Calu3 (cell line): Measurements from ENCODE around the gene PLEKHJ1. TPM values are rescaled to one million over a fixed set of nuclear protein-coding genes. Genes with fewer than 3 reads are reported as not detected.

Source experiments
- BruUV-seq: library from RNA; stranded (reverse); fragments of 400-500 nt; replicated peaks from 2 replicates; lab custom pipeline; 2021; lab: Mats Ljungman, UMichigan
- CTCF ChIA-PET: fragments of 300-600 bp; sonication (Branson Sonifier 250); formaldehyde crosslinking; loops from one replicate; lab custom pipeline; 2022; ENCODE audit warnings: antibody characterized with exemption; lab: Charles Lee
- DNase-seq: peaks from one replicate; pipeline ENCODE4 v3.0.0; 2022
- H3K27ac Mint-ChIP-seq: one replicate; pipeline ENCODE4 v1.8.0; 2022; ENCODE audit warnings: mixed read lengths; ENCODE audit not compliant: unreplicated experiment
- H3K27me3 Mint-ChIP-seq: one replicate; pipeline ENCODE4 v1.8.0; 2022; ENCODE audit warnings: mixed read lengths; ENCODE audit not compliant: unreplicated experiment
- H3K36me3 Mint-ChIP-seq: one replicate; pipeline ENCODE4 v1.8.0; 2022; ENCODE audit warnings: mild to moderate bottlenecking, moderate library complexity, mixed read lengths; ENCODE audit not compliant: insufficient read depth, unreplicated experiment
- H3K4me1 Mint-ChIP-seq: one replicate; pipeline ENCODE4 v1.8.0; 2022; ENCODE audit warnings: mild to moderate bottlenecking, low read depth, mixed read lengths; ENCODE audit not compliant: unreplicated experiment
- H3K4me3 Mint-ChIP-seq: one replicate; pipeline ENCODE4 v1.8.0; 2022; ENCODE audit warnings: mild to moderate bottlenecking, low read depth, moderate library complexity, mixed read lengths; ENCODE audit not compliant: unreplicated experiment
- H3K9me3 Mint-ChIP-seq: one replicate; pipeline ENCODE4 v1.8.0; 2022; ENCODE audit warnings: low read depth, mixed read lengths; ENCODE audit not compliant: unreplicated experiment
- CTCF ChIP-seq: fragments of 200-600 bp; IDR thresholded peaks from one replicate; pipeline ENCODE4 v1.8.0; 2022; ENCODE audit warnings: antibody characterized with exemption; ENCODE audit not compliant: unreplicated experiment
- intact Hi-C: fragments of 100-400 bp; cut with micrococcal nuclease; formaldehyde crosslinking; loops from one replicate; pipeline ENCODE4 v1.10.0; 2022; ENCODE audit not compliant: unreplicated experiment
- total RNA-seq: library from RNA; stranded (reverse); gene quantifications from 2 replicates; pipeline ENCODE4 v1.2.3, GENCODE V29; 2022

Gene PLEKHJ1
- total RNA-seq, 1 experiment from 2014 or later, result 38.7 TPM

- intact Hi-C loops, result loop anchor here (10.0 kb wide), 1 partner anchor 77 kb away; the partner anchor contains the start of gene AP3D1
- H3K4me3 Mint-ChIP-seq, result no peak overlapping the region
- H3K27me3 Mint-ChIP-seq, result no peaks in the 10 kb centered on the region
- H3K9me3 Mint-ChIP-seq, result no peaks in the 10 kb centered on the region
- no peak overlapping the region for H3K27ac Mint-ChIP-seq
- BruUV-seq, result no TSS peak
- no peaks in the 10 kb centered on the region for H3K4me1 Mint-ChIP-seq
- peaks cover 67% of the 10 kb centered on the region for H3K36me3 Mint-ChIP-seq
- no peak for TF ChIP-seq CTCF
- DNase-seq, result peak; percentile 15
- CTCF ChIA-PET, result interaction anchor here (0.6 to 0.7 kb wide), 3 partner anchors 74 to 237 kb away, joined by 3 to 4 read pairs (median 4); no protein-coding TSS in a partner anchor
These were observed 4.4 kb downstream of the PLEKHJ1 start for GRCh38 chr19:2231621-2232221.

GRCh38 chr19:2230807-2231533 is 5.2 kb downstream of the PLEKHJ1 start:
- DNase-seq, result no peak
- no peaks in the 10 kb centered on the region for H3K27me3 Mint-ChIP-seq
- CTCF ChIA-PET, result interaction anchor here (0.6 to 1.1 kb wide), 4 partner anchors 73 to 238 kb away, joined by 3 to 5 read pairs (median 4); no protein-coding TSS in a partner anchor
- no peak for TF ChIP-seq CTCF
- H3K4me3 Mint-ChIP-seq, result no peak overlapping the region
- H3K27ac Mint-ChIP-seq, result no peak overlapping the region
- intact Hi-C loops, result loop anchor here (10.0 kb wide), 1 partner anchor 76 kb away; the partner anchor contains the start of gene AP3D1
- no TSS peak for BruUV-seq
- H3K9me3 Mint-ChIP-seq, result no peaks in the 10 kb centered on the region
- peaks cover 60% of the 10 kb centered on the region for H3K36me3 Mint-ChIP-seq
- H3K4me1 Mint-ChIP-seq, result no peaks in the 10 kb centered on the region

GRCh38 chr19:2230033-2230531 is 6.0 kb downstream of the PLEKHJ1 start:
- no TSS peak for BruUV-seq
- no peaks in the 10 kb centered on the region for H3K9me3 Mint-ChIP-seq
- no peak overlapping the region for H3K27ac Mint-ChIP-seq
- H3K4me3 Mint-ChIP-seq, result no peak overlapping the region
- H3K36me3 Mint-ChIP-seq, result peaks cover 62% of the 10 kb centered on the region
- H3K4me1 Mint-ChIP-seq, result no peaks in the 10 kb centered on the region
- CTCF ChIA-PET, result interaction anchor here (1.1 kb wide), 1 partner anchor 74 kb away, joined by 5 read pairs; no protein-coding TSS in a partner anchor
- TF ChIP-seq CTCF, result no peak
- no peak for DNase-seq
- intact Hi-C loops, result loop anchor here (10.0 kb wide), 1 partner anchor 75 kb away; the partner anchor contains the start of gene AP3D1
- H3K27me3 Mint-ChIP-seq, result no peaks in the 10 kb centered on the region
